Activated T-cell treated with anti-CD3 and anti-CD28 coated beads for 1 hour (primary cell): ENCODE measurements around the gene NEDD4L.
A peak's percentile ranks its signal among the peaks of the same experiment; 100 is the strongest.
"Not testable (repeated sequence)": the region's sequence is repeated elsewhere in the genome, so short reads cannot be mapped to it uniquely, and the experiment has no call there.

ENCODE experiments used
- DNase-seq: peaks from one replicate; pipeline ENCODE4 v3.0.0-alpha.2; 2020; ENCODE audit warnings: low read depth

The NEDD4L gene

DNA sequence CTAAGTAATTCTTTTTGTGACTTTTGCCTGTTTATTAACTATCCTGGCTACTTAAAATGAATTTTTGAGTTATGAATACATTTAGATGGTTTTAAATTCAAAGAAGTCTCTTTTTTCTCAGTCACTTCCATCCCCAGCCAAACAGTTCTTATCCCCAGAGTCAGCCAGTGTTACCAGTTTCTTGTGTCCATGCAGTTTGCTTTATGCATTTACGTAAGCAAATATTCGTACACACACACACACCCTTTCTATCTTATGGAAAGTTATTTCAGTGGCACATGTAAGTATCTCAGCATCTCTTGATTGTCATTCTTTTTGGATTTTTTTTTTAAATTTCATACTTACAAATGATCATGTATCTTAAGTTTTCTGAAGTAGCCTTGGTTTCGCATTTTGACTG is 113.2 kb downstream of the NEDD4L start:
- no peak for DNase-seq

DNA sequence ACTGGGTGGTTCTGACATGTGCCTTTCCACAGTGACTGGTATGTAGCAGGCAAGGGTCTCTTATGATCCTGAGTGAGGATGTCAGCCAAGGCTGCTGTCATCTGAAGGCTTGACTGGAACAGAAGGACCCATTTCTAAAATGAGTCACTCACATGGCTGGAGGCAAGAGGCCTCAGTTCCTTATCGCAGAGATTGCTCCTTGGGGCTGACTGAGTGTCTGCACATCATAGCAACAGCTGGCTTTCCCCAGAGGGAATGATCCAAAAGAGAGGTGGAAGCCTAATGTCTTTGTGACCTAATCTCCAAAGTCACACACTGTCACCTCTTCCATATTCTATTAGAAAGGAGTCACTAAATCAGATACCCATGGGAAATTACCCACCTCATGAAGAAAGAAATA is 114.0 kb downstream of the NEDD4L start:
- no peak for DNase-seq

DNA sequence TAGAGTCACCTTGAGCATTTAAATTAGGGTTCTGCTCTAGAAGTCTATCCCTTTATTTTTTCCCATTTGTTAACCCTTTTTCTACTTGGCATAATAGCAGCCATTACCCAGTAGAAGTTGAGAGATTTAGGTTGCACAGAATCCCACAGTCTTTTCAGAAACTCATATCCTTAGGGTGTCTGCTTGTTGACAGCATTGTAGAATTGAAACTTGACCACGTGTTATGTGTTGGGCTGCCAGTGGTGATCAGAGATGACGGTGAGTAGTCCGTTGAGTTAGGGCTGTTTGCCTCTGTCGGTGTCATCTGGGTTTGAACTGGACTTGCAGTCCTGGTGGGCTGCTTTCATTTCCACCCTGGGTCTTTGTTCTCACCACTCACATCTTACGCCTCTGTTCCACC is 114.4 kb downstream of the NEDD4L start:
- no peak for DNase-seq

DNA sequence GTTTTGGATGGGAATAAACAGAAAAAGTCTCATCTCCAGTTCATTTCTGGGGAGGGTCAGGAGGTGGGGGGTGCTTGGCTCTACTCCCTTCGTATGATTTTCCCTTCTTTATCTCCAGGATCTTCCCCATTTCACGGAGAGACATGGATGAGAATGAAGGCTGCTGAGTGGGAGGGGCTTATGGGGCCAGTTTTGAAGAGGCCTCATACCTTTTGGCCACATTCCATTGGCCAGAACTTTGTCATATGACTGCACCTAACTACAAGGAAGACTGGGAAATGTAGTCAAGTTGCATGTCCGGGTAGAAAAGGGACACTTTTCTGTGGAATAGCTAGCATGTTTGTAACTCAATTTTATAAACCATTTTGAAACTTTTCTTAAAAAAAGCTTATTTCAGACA is 117.6 kb downstream of the NEDD4L start:
- no peak for DNase-seq

DNA sequence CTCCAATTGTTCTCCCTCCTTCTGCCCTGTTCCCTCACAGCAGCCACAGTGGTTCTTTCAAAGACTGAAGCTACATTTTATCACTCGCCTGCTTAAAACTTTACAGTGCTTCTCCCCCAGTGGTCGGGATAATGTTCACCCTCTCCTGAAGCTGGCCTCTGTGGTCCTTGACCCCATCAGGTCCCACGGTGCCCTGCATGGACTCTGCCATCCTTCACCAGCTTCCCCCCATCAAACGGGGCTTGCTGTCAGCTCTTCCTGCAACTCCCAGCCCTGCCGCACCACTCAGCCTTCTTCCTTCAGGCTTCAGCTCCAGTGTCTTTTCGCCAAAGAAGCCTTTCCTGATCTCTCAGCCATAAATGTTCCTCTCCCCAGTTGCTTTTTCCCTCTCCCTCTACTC is 118.1 kb downstream of the NEDD4L start:
- DNase-seq: no peak

DNA sequence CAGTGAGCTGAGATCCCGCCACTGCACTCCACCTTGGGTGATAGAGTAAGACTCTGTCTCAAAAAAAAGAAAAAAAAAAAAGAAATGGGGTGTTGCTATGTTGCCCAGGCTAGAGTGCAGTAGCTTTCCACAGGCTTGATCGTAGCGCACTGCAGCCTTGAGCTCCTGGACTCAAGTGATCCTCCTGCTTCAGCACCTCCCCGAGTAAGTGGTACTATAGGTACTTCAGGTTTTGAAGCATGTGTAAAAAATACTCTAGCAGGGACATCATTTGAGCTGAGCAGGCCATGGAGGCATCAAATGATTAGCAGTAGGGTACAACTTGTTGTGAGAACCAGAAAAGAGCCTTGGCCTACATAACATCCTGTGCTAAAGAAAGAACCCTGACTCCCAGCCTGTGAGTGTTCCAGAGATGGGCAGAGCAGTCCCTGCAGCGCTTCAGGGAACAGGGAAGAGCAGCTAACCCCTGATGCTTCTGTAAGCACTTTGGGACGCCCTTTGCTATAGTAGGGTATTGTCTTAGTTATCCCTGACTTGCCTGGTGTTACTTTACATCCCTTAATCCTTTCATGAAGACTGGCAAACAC is 119.1 kb downstream of the NEDD4L start:
- no peak for DNase-seq

DNA sequence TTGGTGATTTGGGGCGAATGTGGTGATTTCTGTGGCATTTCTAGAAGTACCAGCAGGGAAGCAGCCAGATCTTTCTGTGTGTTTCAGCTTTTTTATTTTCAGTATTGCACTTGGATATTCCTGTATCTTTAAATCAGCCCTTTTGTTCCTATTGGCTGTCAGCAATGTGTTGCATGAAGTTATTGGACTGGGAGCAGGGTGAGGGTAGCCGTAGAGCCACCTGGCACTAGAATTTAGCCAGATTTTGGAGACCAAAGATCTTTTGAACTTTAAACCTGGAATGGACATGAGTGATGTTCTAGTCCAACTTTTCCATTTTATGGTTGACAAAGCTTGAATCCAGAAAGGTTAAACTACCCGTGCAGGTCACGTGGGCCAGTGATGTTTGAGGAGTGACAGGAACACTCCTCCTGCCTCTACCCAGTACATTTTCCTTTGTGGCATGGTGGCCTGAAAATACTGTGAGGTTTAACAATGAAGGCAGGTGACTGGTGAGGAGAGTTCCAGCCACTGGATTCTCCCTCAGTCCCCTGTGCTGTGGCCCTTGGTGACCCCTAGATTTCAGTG is 122.3 kb downstream of the NEDD4L start:
- no peak for DNase-seq

DNA sequence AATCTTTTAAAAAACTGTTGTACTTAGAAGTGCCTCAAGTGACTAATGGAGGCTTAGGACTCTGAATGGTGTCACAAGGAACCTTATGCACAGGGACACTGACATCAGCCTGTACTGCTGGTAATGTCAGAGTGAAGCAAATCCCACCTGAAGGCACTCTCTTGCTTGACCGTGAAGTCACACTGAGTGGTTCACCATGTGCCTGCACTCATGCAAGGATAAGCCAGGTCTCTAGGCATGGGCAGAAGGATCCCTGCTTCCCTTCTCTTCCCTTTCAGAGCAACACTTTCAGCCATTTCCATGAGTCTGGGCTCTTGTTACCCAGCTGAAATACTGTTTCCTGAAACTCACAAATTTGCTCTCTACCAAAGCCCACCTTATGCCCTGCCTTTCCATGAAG is 123.0 kb downstream of the NEDD4L start:
- DNase-seq: no peak

DNA sequence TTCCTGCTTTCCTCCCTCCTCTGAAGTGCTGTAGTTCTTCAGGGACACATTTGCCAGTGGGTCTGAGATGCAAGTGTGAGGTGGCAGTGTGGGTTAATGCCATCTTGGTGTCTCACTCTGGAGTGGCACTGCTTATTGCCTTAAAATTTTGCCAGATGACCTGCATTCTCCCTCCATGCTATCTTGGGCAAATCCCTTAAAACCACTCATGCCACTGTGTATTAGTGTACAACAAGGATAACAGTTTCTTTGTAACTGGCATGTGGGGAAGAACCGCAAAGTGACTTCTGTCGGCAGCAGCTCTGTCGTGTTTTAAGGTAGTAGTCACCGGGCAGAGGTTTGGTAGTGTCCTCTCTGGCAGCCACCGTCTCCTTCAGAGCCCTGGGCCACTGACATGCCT is 124.2 kb downstream of the NEDD4L start:
- no peak for DNase-seq

DNA sequence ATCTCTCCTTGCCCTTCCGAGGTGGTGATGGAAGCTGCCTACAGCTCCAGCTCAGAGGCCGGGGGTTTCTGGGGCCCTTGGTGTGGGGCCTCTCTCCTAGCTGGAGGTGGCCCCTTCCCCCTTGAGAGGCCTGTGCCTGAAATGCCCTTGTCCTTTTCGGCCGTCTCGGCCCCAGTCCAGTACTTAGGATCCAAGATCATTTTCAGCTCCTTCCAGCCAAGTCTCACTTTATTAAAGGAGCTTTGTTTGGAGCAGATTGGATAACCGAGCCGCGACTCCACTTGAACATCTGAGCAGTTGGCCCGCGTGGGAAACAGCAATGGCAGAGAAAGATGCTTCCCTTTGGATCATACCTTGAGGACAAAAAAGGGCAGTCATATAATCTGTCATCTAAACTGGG is 125.0 kb downstream of the NEDD4L start:
- no peak for DNase-seq

DNA sequence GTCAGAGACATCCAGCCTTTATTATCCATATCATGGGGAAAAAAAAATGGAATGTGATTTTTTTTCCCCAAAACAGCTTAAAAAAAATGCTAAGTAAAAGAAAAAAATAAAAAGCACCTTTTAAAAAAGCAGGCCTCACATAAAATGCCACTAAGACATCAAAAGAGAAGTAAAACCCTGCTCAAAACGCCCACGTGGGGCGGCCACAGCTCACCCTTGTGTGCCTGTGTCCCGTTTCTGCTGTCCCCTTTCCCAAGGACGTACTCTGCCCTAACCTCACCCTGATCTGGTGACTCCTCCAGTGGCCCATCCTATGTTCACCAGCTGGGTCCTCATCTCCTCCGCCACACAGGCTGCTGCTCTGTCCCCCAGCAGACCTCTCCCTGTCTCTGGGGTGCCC is 125.4 kb downstream of the NEDD4L start:
- no peak for DNase-seq

DNA sequence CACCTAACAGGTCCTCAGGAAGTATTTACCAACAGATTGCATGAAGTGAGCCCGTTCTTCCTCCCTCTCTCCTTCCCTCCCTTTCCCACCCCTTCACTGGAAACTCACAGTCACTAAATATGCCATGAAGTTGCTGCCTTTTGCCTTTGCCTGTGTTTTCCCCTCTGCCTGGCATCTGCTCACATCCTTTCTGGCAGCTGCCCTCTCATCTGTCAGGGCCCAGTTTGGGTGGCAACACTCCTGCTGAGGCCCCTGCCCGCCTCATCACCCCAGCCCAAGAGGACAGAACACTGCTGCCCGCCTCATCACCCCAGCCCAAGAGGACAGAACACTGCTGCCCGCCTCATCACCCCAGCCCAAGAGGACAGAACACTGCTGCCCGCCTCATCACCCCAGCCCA is 126.0 kb downstream of the NEDD4L start:
- not testable (repeated sequence) for DNase-seq

DNA sequence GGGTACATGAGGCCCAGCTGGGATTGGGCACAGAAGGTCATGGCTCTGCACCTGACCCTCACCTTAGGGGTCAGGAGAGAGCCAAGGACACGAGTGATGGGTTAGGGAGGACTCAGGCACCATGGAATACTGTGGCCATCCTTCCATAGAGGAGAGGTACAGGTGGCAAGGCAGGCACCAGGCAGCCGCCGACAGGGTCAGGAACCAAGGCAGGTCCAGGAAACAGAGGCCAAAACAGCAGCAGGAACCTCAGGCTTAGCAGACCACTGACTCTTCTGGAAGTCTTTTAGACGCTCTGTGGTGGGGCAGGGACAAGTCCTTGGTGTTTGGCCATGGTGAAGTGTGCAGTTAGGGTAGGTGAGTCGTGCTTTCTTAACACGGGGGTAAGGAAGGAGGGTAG is 128.0 kb downstream of the NEDD4L start:
- no peak for DNase-seq

DNA sequence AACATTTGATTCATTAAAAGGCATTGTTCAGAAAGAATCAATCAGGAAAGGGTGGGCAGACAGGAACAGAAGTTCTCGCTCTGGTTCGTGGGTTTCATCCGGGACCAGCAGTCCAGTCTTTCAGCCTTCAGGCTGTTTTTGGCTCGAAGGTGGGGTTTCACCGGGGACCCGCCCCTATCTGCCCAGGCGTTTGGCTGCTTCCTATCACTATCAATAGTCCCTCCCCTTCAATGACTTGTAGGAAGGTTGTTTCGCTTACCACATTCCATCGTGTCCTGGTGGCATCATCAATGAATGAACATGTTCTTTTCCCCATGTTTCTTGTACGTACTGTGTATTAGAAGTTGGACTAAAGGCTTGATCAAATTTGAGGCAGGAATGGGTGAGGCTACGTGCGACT is 130.3 kb downstream of the NEDD4L start:
- DNase-seq: no peak

DNA sequence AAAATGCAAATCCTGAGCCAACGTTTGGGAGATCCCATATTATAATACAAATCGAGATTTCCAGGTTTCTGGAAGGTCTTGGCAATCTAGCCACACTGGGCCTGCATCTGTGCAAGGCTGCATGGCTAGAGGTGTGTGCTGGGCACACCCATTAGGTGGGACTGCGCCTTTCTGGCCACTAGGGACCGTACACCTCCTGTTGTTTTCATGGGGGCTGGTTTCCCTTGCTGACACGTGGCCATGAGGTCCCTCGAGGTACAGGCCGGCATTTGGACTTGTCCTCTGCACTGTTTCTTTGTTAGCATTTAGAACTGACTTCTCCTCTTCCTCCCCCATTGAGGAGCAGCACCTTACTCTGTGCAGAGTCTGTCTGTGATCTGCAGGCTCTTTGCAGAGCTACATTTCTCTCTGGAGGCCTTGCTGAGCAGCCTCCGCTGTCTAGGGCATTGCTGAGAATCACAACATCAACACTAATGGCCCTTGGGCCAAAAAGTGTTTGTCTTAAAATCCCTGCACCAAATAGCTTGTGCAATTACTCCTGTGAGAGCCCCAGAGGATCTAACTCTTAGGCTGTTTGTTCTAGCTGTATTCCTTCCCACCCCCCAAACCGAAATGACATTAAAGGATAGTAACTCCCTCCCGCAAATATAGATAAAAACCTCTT is 131.2 kb downstream of the NEDD4L start:
- DNase-seq: no peak

DNA sequence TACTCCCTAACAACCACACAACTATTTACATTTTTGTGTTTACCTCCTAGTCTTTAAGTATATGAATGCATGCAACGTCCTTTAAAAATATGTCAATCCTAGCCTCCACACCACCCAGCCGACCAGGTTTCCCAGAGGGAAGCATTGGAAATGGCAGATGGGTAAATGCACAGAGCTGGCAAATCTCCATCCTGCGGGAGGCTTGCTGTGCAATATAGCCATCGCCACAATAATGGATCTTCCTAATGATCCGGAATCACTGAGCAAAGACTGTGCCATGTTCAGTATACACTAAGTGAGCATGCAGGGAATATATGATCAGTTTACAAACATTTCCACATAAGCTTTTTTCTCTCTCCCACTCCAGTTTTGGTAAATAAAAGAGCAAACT is 131.8 kb downstream of the NEDD4L start:
- DNase-seq: no peak

DNA sequence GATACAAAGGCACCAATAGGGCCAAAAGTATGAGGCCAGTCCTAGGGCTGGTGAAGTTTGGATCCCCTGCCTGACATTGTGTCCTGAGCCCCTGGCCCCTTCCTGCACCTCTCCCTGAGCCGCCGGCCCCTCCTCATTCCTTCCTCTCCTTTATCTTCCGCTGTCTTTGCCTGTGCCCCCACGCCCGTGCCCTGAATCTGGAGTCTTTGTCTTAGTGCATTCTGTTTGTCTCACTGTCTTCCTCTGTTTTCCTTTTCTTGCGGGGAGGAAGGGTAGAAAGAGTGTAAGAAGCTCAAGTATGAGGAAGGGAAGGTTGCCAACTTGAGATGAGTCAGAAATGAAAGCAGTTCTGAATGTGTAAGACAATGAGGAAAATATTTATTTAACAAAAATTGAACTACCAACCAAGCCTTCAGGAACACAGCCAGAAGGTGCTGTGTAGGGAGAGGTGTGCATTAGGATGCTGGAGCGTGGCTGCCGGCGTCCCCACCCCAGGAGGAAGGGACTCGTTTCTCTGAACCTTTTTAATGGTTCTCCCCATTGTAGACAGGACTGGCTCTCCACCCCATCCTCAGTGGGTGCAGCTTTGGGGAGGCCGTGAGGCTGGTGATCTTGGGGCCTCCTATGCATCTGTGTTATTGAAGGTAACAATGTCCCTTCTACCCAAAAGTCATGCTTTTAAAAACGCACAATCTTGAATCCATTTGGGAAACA is 133.1 kb downstream of the NEDD4L start:
- DNase-seq: no peak

DNA sequence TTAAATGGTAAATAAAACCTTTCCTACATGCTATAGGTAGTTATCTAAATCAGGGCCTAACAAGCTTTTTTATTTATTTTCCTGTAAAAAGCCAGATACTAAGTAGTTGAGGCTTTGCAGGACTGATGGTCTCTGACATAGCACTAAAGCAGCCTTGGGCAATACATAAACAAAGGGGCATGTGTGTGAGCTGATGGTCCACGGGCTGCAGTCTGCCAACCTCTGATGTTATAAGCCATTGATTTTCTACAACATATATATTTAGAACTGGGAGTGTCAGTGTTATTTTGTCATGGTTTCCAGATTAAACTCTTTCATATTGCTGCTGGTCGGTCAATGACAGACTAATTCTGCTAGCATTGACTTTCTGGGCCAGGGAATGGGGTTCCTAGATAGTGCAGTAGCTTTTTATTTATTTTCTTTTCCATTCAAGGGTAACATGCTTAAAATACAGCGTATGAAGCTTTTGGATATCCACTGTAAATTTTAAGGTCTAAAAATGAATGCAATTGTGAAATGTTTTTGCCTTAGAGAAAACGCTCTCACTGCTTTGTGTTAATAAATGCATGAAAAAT is 134.0 kb downstream of the NEDD4L start:
- DNase-seq: no peak

DNA sequence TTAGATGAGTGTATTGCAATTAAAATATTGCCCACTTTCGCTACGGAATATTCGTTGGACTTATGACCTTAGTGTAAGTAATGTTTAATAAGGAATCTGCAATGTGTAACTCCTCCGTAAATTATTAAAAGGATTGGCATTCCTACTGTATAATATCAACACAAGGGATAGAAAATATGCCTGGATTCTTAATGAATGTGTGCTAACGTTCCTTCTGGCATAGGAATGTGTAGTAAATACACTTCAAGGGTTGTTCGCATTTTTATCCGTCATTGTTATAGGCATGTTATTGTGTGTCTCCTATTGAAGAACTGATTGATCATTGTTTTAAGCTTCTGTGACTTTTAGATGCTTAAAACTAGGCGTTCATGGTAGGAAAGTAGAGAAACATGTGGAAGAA is 134.5 kb downstream of the NEDD4L start:
- no peak for DNase-seq

DNA sequence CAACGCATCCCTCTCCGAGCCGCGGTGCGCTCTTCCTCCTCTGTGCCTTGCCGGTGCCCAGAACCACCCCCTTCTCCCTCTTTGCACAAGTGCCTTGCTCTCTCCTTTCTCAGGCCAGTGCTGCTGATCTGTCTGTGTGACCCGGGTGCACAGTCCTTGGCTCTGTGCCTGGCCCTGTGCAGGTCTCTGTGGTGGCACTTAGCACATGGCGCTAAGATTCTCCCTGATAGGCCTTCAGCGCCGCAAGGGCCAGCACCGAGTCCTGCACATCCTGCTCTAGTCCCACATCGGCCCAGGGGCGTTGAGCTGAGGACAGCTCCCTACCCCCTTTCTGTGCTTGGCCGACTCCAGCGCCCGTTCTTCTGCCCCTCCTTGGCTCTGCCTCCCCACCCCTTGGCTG is 136.1 kb downstream of the NEDD4L start:
- no peak for DNase-seq

DNA sequence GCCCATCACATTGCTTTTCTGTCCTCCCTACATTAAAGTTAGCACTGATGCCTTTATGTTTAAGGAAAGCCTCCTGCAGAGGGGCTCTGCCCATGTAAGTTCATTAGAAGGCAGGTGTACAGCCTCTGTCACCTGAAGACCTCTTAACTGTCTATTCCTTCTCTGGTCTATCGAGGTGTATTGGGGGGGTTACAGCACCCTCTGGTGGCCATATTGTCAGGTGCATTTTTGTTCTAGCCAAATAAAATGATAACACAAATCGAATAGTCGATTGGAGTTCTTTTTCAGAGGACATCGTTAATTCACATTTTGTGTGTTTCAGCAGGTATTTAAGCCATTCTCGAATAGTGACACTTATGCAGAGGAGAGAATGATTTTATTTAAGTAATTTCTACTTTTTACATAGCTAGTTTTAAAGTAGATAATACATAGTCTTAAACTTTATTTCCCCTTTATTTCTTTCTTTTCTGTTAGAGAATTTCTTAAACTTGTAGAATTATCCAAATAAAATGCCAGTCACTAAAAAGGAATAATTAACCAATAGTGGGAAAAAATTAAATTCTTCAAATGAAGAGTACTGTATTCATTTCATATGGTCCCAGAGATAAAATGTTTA is 136.8 kb downstream of the NEDD4L start:
- DNase-seq: peak; percentile 52

DNA sequence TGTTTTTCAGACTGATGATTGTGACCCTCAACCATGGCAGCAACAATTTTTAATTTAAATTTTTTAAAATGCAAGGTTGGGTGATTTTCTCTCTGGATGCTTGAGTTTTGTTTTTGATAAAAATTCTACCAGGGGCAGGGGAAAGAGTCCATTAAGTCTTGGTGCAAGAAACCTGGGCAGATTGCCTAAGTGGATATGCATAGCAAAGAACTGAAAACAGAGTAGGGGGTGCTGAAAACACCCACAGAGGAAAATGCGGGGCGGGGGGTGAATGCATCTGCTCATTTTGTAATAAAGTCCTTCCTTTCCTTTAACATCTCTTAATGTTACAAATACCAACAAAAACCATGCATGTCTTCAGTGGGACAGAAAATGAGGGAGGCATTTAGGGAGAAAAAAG is 138.0 kb downstream of the NEDD4L start:
- DNase-seq: no peak

DNA sequence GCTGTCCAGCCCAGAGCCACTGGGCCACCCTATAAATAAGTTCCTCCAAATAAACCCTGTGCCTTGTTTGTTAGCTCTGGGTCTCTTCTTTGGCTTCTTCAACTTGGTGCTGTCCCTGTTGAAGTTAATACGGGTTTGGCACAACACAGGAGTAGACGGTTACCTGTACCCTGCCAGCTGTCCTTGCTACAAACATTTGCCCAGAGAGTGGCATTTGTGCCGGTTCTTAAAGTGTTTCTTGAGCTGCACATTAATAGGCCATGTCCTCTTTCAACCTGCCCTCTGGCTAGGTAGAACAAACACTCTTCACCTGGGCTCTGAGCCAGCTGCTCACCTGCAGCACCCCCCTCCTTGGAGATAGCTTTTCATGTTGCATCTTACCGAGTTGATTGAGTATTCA is 139.2 kb downstream of the NEDD4L start:
- DNase-seq: no peak
